ENCODE measurements around the gene ARHGEF28.

GRCh38 chr5:73816656-73817420 is 190.8 kb downstream of the ARHGEF28 start:
- TF ChIP-seq, protein P1, sequence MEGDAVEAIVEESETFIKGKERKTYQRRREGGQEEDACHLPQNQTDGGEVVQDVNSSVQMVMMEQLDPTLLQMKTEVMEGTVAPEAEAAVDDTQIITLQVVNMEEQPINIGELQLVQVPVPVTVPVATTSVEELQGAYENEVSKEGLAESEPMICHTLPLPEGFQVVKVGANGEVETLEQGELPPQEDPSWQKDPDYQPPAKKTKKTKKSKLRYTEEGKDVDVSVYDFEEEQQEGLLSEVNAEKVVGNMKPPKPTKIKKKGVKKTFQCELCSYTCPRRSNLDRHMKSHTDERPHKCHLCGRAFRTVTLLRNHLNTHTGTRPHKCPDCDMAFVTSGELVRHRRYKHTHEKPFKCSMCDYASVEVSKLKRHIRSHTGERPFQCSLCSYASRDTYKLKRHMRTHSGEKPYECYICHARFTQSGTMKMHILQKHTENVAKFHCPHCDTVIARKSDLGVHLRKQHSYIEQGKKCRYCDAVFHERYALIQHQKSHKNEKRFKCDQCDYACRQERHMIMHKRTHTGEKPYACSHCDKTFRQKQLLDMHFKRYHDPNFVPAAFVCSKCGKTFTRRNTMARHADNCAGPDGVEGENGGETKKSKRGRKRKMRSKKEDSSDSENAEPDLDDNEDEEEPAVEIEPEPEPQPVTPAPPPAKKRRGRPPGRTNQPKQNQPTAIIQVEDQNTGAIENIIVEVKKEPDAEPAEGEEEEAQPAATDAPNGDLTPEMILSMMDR (IDR thresholded peaks at IDR 0.05; ENCODE audit: insufficient read depth, low read depth, low read length), result no peak
- TF ChIP-seq EZH2 (IDR thresholded peaks at IDR 0.05; ENCODE audit: insufficient read depth, low read length), result no peak
